Skeletal muscle tissue (tissue), 4 donors: ENCODE measurements around the gene SOCS6. TPM values are rescaled to one million over a fixed set of nuclear protein-coding genes. Genes with fewer than 3 reads are reported as not detected.
A peak's percentile ranks its signal among the peaks of the same experiment; 100 is the strongest.

Source experiments
- H3K27ac ChIP-seq: one replicate; pipeline ENCODE4 v1.7.0; 2013; ENCODE audit warnings: mild to moderate bottlenecking, low read depth, low read length, inconsistent platforms
- H3K27me3 ChIP-seq, 3 donors: one replicate each; pipeline ENCODE4 v1.7.0; 2013; ENCODE audit warnings: low read length in 3 of 3; ENCODE audit not compliant: control insufficient read depth in 3 of 3, insufficient read depth in 3 of 3
- H3K36me3 ChIP-seq, 3 donors: one replicate each; pipeline ENCODE4 v1.7.0; 2013; ENCODE audit warnings: low read length in 3 of 3; ENCODE audit not compliant: control insufficient read depth in 3 of 3, insufficient read depth in 3 of 3
- H3K4me1 ChIP-seq, 3 donors: one replicate each; pipeline ENCODE4 v1.7.0; 2013; ENCODE audit warnings: low read length in 3 of 3, mild to moderate bottlenecking in 3 of 3; ENCODE audit not compliant: control insufficient read depth in 3 of 3, insufficient read depth in 3 of 3
- H3K4me3 ChIP-seq, 3 donors: one replicate each; pipeline ENCODE4 v1.7.0; 2013; ENCODE audit warnings: low read length in 3 of 3
- H3K9ac ChIP-seq, 3 donors: one replicate each; pipeline ENCODE4 v1.7.0; 2013; ENCODE audit warnings: low read length in 3 of 3, mild to moderate bottlenecking in 3 of 3, moderate library complexity in 2 of 3, low read depth in 1 of 3
- H3K9me3 ChIP-seq, 3 donors: one replicate each; pipeline ENCODE4 v1.7.0; 2013; ENCODE audit warnings: low read length in 3 of 3; ENCODE audit not compliant: control insufficient read depth in 3 of 3
- total RNA-seq: library from RNA; depleted of rRNA; stranded (reverse); fragments of >200 nt; gene quantifications from one replicate; pipeline ENCODE4 v1.2.3, GENCODE V29; 2014
- donor health status: Osteomylitis.

SOCS6 gene
- total RNA-seq, 1 donor from 2014 or later: 17.7 TPM

- Histone ChIP-seq H3K36me3 (no peaks in the 10 kb centered on the region), H3K4me3 (no peak overlapping the region), H3K9me3 (no peaks in the 10 kb centered on the region), H3K9ac (no peak overlapping the region), H3K27ac (no peak overlapping the region), H3K27me3 (no peaks in the 10 kb centered on the region), H3K4me1 (no peaks in the 10 kb centered on the region)
Observed at GRCh38 chr18:70261141-70261788, 27.6 kb upstream of the SOCS6 start.

GRCh38 chr18:70263336-70263735 is 25.5 kb upstream of the SOCS6 start:
- no peaks in the 10 kb centered on the region for H3K4me1 ChIP-seq
- H3K27ac ChIP-seq: no peak overlapping the region
- H3K9ac ChIP-seq: no peak overlapping the region
- no peaks in the 10 kb centered on the region for H3K36me3 ChIP-seq
- H3K27me3 ChIP-seq: no peaks in the 10 kb centered on the region
- H3K9me3 ChIP-seq: no peaks in the 10 kb centered on the region
- H3K4me3 ChIP-seq: no peak overlapping the region

- H3K4me1 ChIP-seq: peaks cover 0 to 3% (median 0%) of the 10 kb centered on the region in 3 donors
- no peak overlapping the region for H3K27ac ChIP-seq
- peaks cover 0 to 6% (median 0%) of the 10 kb centered on the region in 3 donors for H3K9me3 ChIP-seq
- H3K27me3 ChIP-seq: no peaks in the 10 kb centered on the region
- no peaks in the 10 kb centered on the region for H3K36me3 ChIP-seq
- H3K4me3 ChIP-seq: no peak overlapping the region
- H3K9ac ChIP-seq: no peak overlapping the region
Observed at GRCh38 chr18:70271742-70272141, 17.1 kb upstream of the SOCS6 start.

GRCh38 chr18:70273021-70273420 is 15.8 kb upstream of the SOCS6 start:
- Histone ChIP-seq H3K36me3 (no peaks in the 10 kb centered on the region), H3K27me3 (no peaks in the 10 kb centered on the region), H3K9ac (no peak overlapping the region), H3K4me1 (peaks cover 0 to 10% (median 0%) of the 10 kb centered on the region in 3 donors), H3K9me3 (peaks cover 0 to 6% (median 0%) of the 10 kb centered on the region in 3 donors), H3K4me3 (no peak overlapping the region), H3K27ac (no peak overlapping the region)

- peaks cover 0 to 13% (median 4%) of the 10 kb centered on the region in 3 donors for H3K4me1 ChIP-seq
- H3K27me3 ChIP-seq: no peaks in the 10 kb centered on the region
- H3K36me3 ChIP-seq: no peaks in the 10 kb centered on the region
- no peak overlapping the region for H3K9ac ChIP-seq
- H3K9me3 ChIP-seq: peaks cover 0 to 6% (median 0%) of the 10 kb centered on the region in 3 donors
- H3K27ac ChIP-seq: peak overlapping the region; percentile 0
- no peak overlapping the region for H3K4me3 ChIP-seq
Observed at GRCh38 chr18:70276416-70277191, 12.2 kb upstream of the SOCS6 start.

- Histone ChIP-seq H3K9me3 (no peaks in the 10 kb centered on the region), H3K4me3 (no peak overlapping the region), H3K27me3 (no peaks in the 10 kb centered on the region), H3K27ac (no peak overlapping the region), H3K4me1 (peaks cover 0 to 17% (median 4%) of the 10 kb centered on the region in 3 donors), H3K9ac (no peak overlapping the region), H3K36me3 (no peaks in the 10 kb centered on the region)
Observed at GRCh38 chr18:70279470-70279869, 9.4 kb upstream of the SOCS6 start.

GRCh38 chr18:70280007-70280925 is 8.6 kb upstream of the SOCS6 start:
- Histone ChIP-seq H3K27ac (no peak overlapping the region), H3K27me3 (no peaks in the 10 kb centered on the region), H3K9ac (no peak overlapping the region), H3K36me3 (no peaks in the 10 kb centered on the region), H3K4me3 (no peak overlapping the region), H3K4me1 (peaks cover 0 to 17% (median 6%) of the 10 kb centered on the region in 3 donors), H3K9me3 (no peaks in the 10 kb centered on the region)

GRCh38 chr18:70284976-70285620 is 3.7 kb upstream of the SOCS6 start:
- Histone ChIP-seq H3K27me3 (no peaks in the 10 kb centered on the region), H3K9ac (no peak overlapping the region), H3K36me3 (no peaks in the 10 kb centered on the region), H3K27ac (no peak overlapping the region), H3K9me3 (no peaks in the 10 kb centered on the region), H3K4me3 (no peak overlapping the region), H3K4me1 (peaks cover 4 to 12% (median 9%) of the 10 kb centered on the region in 3 donors)

- Histone ChIP-seq H3K4me3 (no peak overlapping the region), H3K4me1 (peaks cover 22 to 31% (median 24%) of the 10 kb centered on the region in 3 donors), H3K27ac (peak overlapping the region; percentile 77)
Observed at GRCh38 chr18:70287731-70288130, 1.1 kb upstream of the SOCS6 start.

More at GRCh38 chr18:70287731-70288130, 1.1 kb upstream of the SOCS6 start:
- no peaks in the 10 kb centered on the region for H3K9me3 ChIP-seq
- H3K27me3 ChIP-seq: no peaks in the 10 kb centered on the region
- H3K9ac ChIP-seq: peak overlapping the region in 1 of 3 donors; percentile 81
- no peaks in the 10 kb centered on the region for H3K36me3 ChIP-seq
